ENCODE results near the gene SHKBP1.

Gene SHKBP1

GRCh38 chr19:40576585-40577451 lies at the start of gene SHKBP1:
Gene SHKBP1, plus strand, starts transcription at chr19:40576873. Its CDS starts 27 bp downstream, at chr19:40576900.
- DNase-seq (ENCODE audit: extremely low read depth, insufficient read length), result peak; percentile 90
- H3K36me3 ChIP-seq (ENCODE audit: control insufficient read depth, insufficient read depth, low read length), result peaks cover 9% of the 10 kb centered on the region
- no peaks in the 10 kb centered on the region for H3K27me3 ChIP-seq (replicated peaks; ENCODE audit: control insufficient read depth, insufficient read depth, low read length)
- no peak for TF ChIP-seq CTCF (IDR thresholded peaks at IDR 0.05; ENCODE audit: insufficient read depth, low read length, poor library complexity, severe bottlenecking)
- H3K4me3 ChIP-seq (replicated peaks; ENCODE audit: low read depth, low read length), result peak within 1 kb of the TSS; percentile 94

DNA sequence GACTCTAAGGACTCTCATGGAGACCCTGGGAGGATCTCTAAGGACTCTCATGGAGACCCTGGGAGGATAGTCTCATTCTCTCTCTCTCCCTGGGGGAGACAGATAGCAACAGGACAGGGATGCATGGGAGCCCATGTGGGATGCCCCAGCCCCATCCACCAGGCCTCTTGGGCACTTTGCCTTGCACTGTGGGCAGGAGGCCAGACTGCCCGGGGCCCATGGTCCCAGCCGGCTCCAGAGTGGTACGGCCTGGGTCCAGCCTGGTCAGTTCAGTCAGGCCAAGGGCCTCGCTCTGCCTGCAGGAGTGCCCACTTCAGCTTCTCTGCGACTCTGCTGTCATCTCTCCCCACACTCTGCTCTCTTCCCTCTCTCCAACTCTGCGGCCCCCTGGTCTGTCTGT lies 48.6 kb upstream of the SHKBP1 start:
- Histone ChIP-seq H3K27me3 (replicated peaks; ENCODE audit: control insufficient read depth, insufficient read depth, low read length) (no peaks in the 10 kb centered on the region; the same call in 1 of the 2 replicates), H3K4me3 (replicated peaks; ENCODE audit: low read depth, low read length) (no peak overlapping the region), H3K36me3 (ENCODE audit: control insufficient read depth, insufficient read depth, low read length) (no peaks in the 10 kb centered on the region)
- no peak for DNase-seq (ENCODE audit: extremely low read depth, insufficient read length)
- TF ChIP-seq CTCF (IDR thresholded peaks at IDR 0.05; ENCODE audit: insufficient read depth, low read length, poor library complexity, severe bottlenecking), result no peak

- H3K36me3 ChIP-seq (ENCODE audit: control insufficient read depth, insufficient read depth, low read length), result no peaks in the 10 kb centered on the region
- DNase-seq (ENCODE audit: extremely low read depth, insufficient read length), result no peak
Measured at GRCh38 chr19:40528533-40529092, 48.1 kb upstream of the SHKBP1 start.

DNA sequence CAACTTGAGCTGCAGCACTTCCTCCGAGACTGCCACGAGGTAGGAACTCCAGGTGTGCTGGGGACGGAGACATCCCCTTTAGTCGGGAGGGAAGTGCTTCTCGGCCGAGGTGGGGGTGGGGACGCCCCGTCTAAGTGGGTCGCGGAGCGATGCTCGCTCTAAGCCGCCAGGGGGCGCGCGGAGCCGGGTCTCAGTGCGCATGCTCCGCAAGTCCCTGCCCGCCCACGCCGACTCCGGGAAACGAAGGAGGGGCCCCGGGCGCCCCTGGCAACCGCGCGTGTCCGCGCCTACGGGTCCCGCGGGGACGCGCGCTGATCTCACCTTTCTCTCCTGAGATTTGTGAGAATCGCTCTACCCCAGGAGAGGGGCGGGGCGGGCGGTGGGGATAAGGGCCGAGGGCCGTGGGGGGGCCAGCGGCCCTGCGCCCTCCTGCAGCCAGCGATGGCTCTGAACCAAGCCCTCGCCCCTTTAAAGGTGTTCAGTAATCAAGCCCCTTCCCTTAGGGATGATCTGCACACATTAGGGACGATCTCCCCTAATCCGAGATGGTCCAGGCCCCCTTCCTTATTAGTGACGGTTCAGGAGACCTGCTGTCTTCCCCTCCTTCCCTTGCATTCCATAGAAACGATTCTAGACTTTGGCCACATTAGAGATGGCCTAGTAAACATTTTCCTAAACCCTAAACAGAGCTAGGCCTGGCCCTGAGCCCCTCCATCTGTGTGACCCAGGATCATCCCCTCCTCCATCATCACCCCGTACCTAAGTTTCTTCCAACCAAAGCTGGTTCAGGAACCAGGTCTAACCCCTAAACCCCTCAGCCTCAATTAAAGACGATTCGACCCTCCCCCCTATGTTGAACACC lies 47.3 kb upstream of the SHKBP1 start:
- DNase-seq (ENCODE audit: extremely low read depth, insufficient read length), result peak; percentile 89
- TF ChIP-seq CTCF (IDR thresholded peaks at IDR 0.05; ENCODE audit: insufficient read depth, low read length, poor library complexity, severe bottlenecking), result peak; percentile 95

More at GRCh38 chr19:40528533-40529092, 48.1 kb upstream of the SHKBP1 start:
- TF ChIP-seq CTCF (IDR thresholded peaks at IDR 0.05; ENCODE audit: insufficient read depth, low read length, poor library complexity, severe bottlenecking), result no peak
- Histone ChIP-seq H3K27me3 (replicated peaks; ENCODE audit: control insufficient read depth, insufficient read depth, low read length) (no peaks in the 10 kb centered on the region; the same call in 1 of the 2 replicates), H3K4me3 (replicated peaks; ENCODE audit: low read depth, low read length) (no peak overlapping the region)

GRCh38 chr19:40530091-40530901 lies 46.4 kb upstream of the SHKBP1 start:
- DNase-seq (ENCODE audit: extremely low read depth, insufficient read length), result no peak
- no peaks in the 10 kb centered on the region for H3K36me3 ChIP-seq (ENCODE audit: control insufficient read depth, insufficient read depth, low read length)
- H3K4me3 ChIP-seq (replicated peaks; ENCODE audit: low read depth, low read length), result no peak overlapping the region
- TF ChIP-seq CTCF (IDR thresholded peaks at IDR 0.05; ENCODE audit: insufficient read depth, low read length, poor library complexity, severe bottlenecking), result peak; percentile 21
- no peaks in the 10 kb centered on the region; the same call in 1 of the 2 replicates for H3K27me3 ChIP-seq (replicated peaks; ENCODE audit: control insufficient read depth, insufficient read depth, low read length)

More for the DNA sequence above, 47.3 kb upstream of the SHKBP1 start:
- peak overlapping the region; percentile 50 for H3K4me3 ChIP-seq (replicated peaks; ENCODE audit: low read depth, low read length)
- H3K36me3 ChIP-seq (ENCODE audit: control insufficient read depth, insufficient read depth, low read length), result no peaks in the 10 kb centered on the region
- H3K27me3 ChIP-seq (replicated peaks; ENCODE audit: control insufficient read depth, insufficient read depth, low read length), result no peaks in the 10 kb centered on the region; the same call in 1 of the 2 replicates
